Spleen (tissue), 7 donors: ENCODE results near the gene CSGALNACT2.

Source experiments
- POLR2A ChIP-seq, 3 donors: fragments of 450-650 bp; IDR thresholded peaks; one replicate each; pipeline ENCODE4 v1.5.1; 2017; ENCODE audit warnings: antibody characterized with exemption in 3 of 3, mild to moderate bottlenecking in 1 of 3
- TF ChIP-seq, protein P1 (sequence below), 11 experiments: fragments of 200-600 bp in 7 of 11; fragments of 450-650 bp in 4 of 11; sonication (generic) in 4 of 11; IDR thresholded peaks in 8 of 11; conservative IDR thresholded peaks in 3 of 11; 1 replicate in 7 of 11; 2 replicates in 4 of 11; pipeline versions ENCODE4 v1.4.0 to v1.8.0; 2016 to 2021; ENCODE audit warnings: antibody characterized with exemption in 11 of 11, inconsistent platforms in 4 of 11, mild to moderate bottlenecking in 1 of 11
- donor health status: DM: no; HTN: no; CAD: no; lungs with moderate emphysema.
- donor health status: DM: no; HTN: no; CAD: no.
- donor health status: DM: no; HTN: no; CAD: no.

GRCh38 chr10:43228783-43229207 is 90.5 kb downstream of the CSGALNACT2 start:
- TF ChIP-seq, protein P1, sequence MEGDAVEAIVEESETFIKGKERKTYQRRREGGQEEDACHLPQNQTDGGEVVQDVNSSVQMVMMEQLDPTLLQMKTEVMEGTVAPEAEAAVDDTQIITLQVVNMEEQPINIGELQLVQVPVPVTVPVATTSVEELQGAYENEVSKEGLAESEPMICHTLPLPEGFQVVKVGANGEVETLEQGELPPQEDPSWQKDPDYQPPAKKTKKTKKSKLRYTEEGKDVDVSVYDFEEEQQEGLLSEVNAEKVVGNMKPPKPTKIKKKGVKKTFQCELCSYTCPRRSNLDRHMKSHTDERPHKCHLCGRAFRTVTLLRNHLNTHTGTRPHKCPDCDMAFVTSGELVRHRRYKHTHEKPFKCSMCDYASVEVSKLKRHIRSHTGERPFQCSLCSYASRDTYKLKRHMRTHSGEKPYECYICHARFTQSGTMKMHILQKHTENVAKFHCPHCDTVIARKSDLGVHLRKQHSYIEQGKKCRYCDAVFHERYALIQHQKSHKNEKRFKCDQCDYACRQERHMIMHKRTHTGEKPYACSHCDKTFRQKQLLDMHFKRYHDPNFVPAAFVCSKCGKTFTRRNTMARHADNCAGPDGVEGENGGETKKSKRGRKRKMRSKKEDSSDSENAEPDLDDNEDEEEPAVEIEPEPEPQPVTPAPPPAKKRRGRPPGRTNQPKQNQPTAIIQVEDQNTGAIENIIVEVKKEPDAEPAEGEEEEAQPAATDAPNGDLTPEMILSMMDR (IDR thresholded peaks at IDR 0.05 in 8 of 11, conservative IDR thresholded peaks at IDR 0.05 in 3 of 11), result no peak
- no peak for TF ChIP-seq POLR2A (IDR thresholded peaks at IDR 0.05)
